Activated T-helper 1 cell treated with anti-CD3 and anti-CD28 coated beads, Interleukin-12 subunit alpha, Interleukin-12 subunit beta, Interleukin-2, Interleukin-4 antibody, amounts not matched to agents 30 ng/mL and 10 ng/mL and 1 ng/mL, durations not matched to agents 14 hours and 24 hours and 36 hours (primary cell): Measurements from ENCODE around the gene DNAAF9. TPM values are rescaled to one million over a fixed set of nuclear protein-coding genes. Genes with fewer than 3 reads are reported as not detected.
A peak's percentile ranks its signal among the peaks of the same experiment; 100 is the strongest.

Source experiments
- DNase-seq: peaks from one replicate; pipeline ENCODE4 v3.0.0; 2021; ENCODE audit warnings: low spot score
- H3K27ac Mint-ChIP-seq: one replicate; pipeline ENCODE4 v1.8.0; 2021; ENCODE audit warnings: mild to moderate bottlenecking, mixed read lengths
- H3K27me3 Mint-ChIP-seq: one replicate; pipeline ENCODE4 v1.8.0; 2022; ENCODE audit warnings: mild to moderate bottlenecking, moderate library complexity, mixed read lengths; ENCODE audit not compliant: insufficient read depth
- H3K36me3 Mint-ChIP-seq: one replicate; pipeline ENCODE4 v1.8.0; 2021; ENCODE audit warnings: low read depth, mixed read lengths
- H3K4me1 Mint-ChIP-seq: one replicate; pipeline ENCODE4 v1.8.0; 2021; ENCODE audit warnings: low read depth, mixed read lengths
- H3K4me3 Mint-ChIP-seq: one replicate; pipeline ENCODE4 v1.8.0; 2021; ENCODE audit warnings: mild to moderate bottlenecking, moderate library complexity, mixed read lengths
- H3K9me3 Mint-ChIP-seq: one replicate; pipeline ENCODE4 v1.8.0; 2021; ENCODE audit warnings: mixed read lengths
- intact Hi-C: fragments of 100-400 bp; cut with micrococcal nuclease; formaldehyde crosslinking; loops from one replicate; pipeline ENCODE4 v1.15.1; 2024
- total RNA-seq: library from RNA; stranded (reverse); gene quantifications from 2 replicates; pipeline ENCODE4 v1.2.3, GENCODE V29; 2022

DNAAF9 gene
- total RNA-seq, 1 donor from 2014 or later, result 0.78 TPM

- intact Hi-C loops, result no loop called here
- Mint-ChIP-seq H3K36me3 (peaks cover 2% of the 10 kb centered on the region), H3K4me3 (no peak overlapping the region), H3K4me1 (peaks cover 22% of the 10 kb centered on the region), H3K27ac (no peak overlapping the region), H3K9me3 (peaks cover 8% of the 10 kb centered on the region), H3K27me3 (no peaks in the 10 kb centered on the region)
- no peak for DNase-seq
Observed at GRCh38 chr20:3382836-3383235, 24.6 kb downstream of the DNAAF9 start.

DNA sequence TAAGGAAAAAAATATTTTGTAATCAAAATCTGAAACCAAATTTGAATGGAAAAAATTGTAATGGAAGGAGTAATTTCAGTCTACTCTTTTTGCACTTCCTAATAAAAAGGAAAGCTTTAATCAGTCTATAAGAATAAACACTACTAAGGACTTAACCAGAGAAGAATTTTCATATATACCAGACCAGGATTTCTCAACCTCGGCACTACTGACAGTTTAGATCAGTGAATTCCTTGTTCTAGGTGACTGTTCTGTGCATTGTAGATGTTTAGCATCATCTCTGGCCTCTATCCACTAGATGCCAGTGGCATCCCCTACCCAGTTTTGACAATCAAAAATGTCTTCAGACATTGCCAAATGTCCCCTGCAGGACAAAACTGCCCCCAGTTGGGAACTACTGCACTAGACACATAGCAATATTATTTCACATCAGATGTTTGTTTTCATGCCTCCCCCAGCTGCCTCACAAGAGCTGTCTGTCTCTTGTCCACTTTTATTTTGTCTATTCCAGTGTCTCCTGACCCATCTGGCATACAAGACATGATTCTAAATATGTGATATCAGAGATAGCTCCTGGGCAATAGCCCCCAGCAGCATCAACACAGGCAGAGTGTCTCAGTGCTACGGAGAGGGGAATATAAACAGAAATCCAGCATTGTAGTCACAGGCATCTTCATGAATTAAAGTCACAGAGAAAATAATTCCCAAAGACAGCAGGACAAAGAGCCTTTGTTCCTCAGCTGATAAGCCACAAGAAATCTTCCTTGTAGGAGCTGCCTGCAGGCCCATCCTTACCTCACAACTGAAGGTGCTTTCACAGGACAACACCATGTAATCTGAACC lies 27.0 kb downstream of the DNAAF9 start:
- H3K27ac Mint-ChIP-seq, result no peak overlapping the region
- no peak for DNase-seq
- H3K27me3 Mint-ChIP-seq, result peaks cover 2% of the 10 kb centered on the region

GRCh38 chr20:3378138-3378537 lies 29.3 kb downstream of the DNAAF9 start:
- peaks cover 6% of the 10 kb centered on the region for H3K36me3 Mint-ChIP-seq
- H3K27me3 Mint-ChIP-seq, result peaks cover 2% of the 10 kb centered on the region
- H3K4me3 Mint-ChIP-seq, result no peak overlapping the region
- no peak for DNase-seq
- intact Hi-C loops, result no loop called here
- H3K4me1 Mint-ChIP-seq, result peaks cover 5% of the 10 kb centered on the region
- H3K27ac Mint-ChIP-seq, result no peak overlapping the region
- H3K9me3 Mint-ChIP-seq, result no peaks in the 10 kb centered on the region

More for the DNA sequence above, 27.0 kb downstream of the DNAAF9 start:
- H3K9me3 Mint-ChIP-seq, result peaks cover 8% of the 10 kb centered on the region
- no peak overlapping the region for H3K4me3 Mint-ChIP-seq
- H3K4me1 Mint-ChIP-seq, result peaks cover 22% of the 10 kb centered on the region
- intact Hi-C loops, result no loop called here
- peaks cover 4% of the 10 kb centered on the region for H3K36me3 Mint-ChIP-seq

GRCh38 chr20:3377644-3378043 lies 29.8 kb downstream of the DNAAF9 start:
- H3K4me3 Mint-ChIP-seq, result no peak overlapping the region
- intact Hi-C loops, result no loop called here
- peaks cover 5% of the 10 kb centered on the region for H3K4me1 Mint-ChIP-seq
- no peak overlapping the region for H3K27ac Mint-ChIP-seq
- no peaks in the 10 kb centered on the region for H3K9me3 Mint-ChIP-seq
- H3K27me3 Mint-ChIP-seq, result peaks cover 2% of the 10 kb centered on the region
- DNase-seq, result no peak
- H3K36me3 Mint-ChIP-seq, result peaks cover 6% of the 10 kb centered on the region

- H3K27ac Mint-ChIP-seq, result no peak overlapping the region
- H3K9me3 Mint-ChIP-seq, result no peaks in the 10 kb centered on the region
- peaks cover 13% of the 10 kb centered on the region for H3K4me1 Mint-ChIP-seq
- no peak for DNase-seq
- intact Hi-C loops, result no loop called here
- H3K4me3 Mint-ChIP-seq, result no peak overlapping the region
- H3K27me3 Mint-ChIP-seq, result peaks cover 2% of the 10 kb centered on the region
- peaks cover 7% of the 10 kb centered on the region for H3K36me3 Mint-ChIP-seq
Observed at GRCh38 chr20:3374296-3374695, 33.2 kb downstream of the DNAAF9 start.

GRCh38 chr20:3371754-3372153 lies 35.7 kb downstream of the DNAAF9 start:
- intact Hi-C loops, result no loop called here
- Mint-ChIP-seq H3K4me3 (no peak overlapping the region), H3K9me3 (no peaks in the 10 kb centered on the region), H3K27ac (no peak overlapping the region), H3K4me1 (peaks cover 20% of the 10 kb centered on the region), H3K36me3 (peaks cover 8% of the 10 kb centered on the region), H3K27me3 (peaks cover 2% of the 10 kb centered on the region)
- DNase-seq, result no peak

DNA sequence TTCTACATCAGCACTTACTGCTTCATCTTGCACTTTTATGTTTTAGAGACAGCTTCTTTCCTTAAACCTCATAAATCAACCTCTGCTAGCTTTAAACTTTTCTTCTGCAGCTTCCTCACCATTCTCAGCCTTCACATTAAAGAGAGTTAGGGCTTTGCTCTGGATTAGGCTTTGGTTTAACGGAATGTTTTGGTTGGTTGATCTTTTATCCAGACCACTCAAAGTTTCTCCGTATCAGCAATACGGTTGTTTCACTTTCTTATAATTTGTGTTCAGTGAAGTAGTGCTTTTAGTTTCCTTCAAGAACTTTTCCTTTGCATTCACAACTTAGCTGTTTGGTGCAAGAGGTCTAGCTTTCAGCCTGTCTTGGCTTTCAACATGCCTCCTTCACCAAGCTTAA lies 40.4 kb downstream of the DNAAF9 start:
- intact Hi-C loops, result no loop called here
- no peak for DNase-seq
- Mint-ChIP-seq H3K27ac (no peak overlapping the region), H3K36me3 (peaks cover 4% of the 10 kb centered on the region), H3K27me3 (no peaks in the 10 kb centered on the region), H3K9me3 (no peaks in the 10 kb centered on the region), H3K4me1 (peaks cover 16% of the 10 kb centered on the region), H3K4me3 (peak overlapping the region; percentile 34)

DNA sequence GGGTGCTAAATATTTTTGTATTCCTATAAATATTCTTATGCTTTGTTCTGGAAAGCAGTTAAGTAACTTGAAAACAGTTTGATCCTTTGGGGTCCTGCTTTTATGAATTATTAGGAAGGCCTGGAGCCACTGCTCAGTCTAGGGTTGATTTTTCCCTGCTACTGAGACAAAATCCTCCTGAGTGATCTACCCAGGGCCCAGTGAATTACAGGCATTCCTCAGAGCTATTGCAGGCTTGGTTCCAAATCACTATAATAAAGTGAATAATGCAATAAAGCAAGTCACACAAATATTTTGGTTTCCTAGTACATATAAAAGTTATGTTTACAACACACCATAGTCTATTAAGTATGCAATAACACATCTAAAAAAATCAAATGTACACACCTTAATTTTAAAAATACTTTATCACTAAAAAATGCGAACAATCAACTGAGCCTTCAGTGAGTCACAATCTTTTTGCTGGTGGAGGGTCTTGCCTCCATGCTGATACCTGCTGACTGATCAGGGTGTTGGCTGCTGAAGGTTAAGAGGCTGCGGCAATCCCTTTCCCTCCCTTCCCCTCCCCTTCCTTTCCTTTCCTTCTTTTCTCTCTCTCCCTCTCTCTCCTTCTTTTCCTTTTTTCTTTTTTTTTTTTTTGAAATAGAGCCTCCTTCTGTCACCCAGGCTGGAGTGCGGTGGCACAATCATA lies 43.0 kb downstream of the DNAAF9 start:
- no peak overlapping the region for H3K27ac Mint-ChIP-seq
- H3K4me1 Mint-ChIP-seq, result peaks cover 17% of the 10 kb centered on the region
- no peaks in the 10 kb centered on the region for H3K9me3 Mint-ChIP-seq
- no peaks in the 10 kb centered on the region for H3K27me3 Mint-ChIP-seq
- DNase-seq, result no peak
- H3K4me3 Mint-ChIP-seq, result no peak overlapping the region
- peaks cover 1% of the 10 kb centered on the region for H3K36me3 Mint-ChIP-seq
- intact Hi-C loops, result no loop called here

DNA sequence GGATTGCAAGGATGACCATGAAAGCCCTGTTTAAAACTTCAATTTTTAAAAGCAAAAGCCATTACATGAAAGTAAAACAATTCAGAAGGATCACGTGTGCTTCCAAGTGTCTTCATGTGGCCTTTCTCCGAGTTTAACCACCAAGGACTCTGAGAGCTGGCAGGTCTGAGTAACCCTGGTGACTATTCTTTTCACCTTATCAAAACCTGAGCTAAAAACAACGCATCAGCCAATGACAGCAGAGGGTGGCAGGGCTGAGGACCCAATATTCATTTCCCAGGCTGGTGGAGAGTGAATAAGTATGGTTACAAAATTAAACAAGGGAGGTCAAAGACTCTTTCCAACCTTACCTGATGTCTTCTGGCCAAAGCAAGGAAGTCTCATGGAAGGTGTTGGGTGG lies 46.7 kb downstream of the DNAAF9 start:
- no peaks in the 10 kb centered on the region for H3K27me3 Mint-ChIP-seq
- no peaks in the 10 kb centered on the region for H3K9me3 Mint-ChIP-seq
- H3K4me3 Mint-ChIP-seq, result no peak overlapping the region
- intact Hi-C loops, result no loop called here
- no peaks in the 10 kb centered on the region for H3K36me3 Mint-ChIP-seq
- H3K4me1 Mint-ChIP-seq, result peaks cover 4% of the 10 kb centered on the region
- DNase-seq, result no peak
- no peak overlapping the region for H3K27ac Mint-ChIP-seq

DNA sequence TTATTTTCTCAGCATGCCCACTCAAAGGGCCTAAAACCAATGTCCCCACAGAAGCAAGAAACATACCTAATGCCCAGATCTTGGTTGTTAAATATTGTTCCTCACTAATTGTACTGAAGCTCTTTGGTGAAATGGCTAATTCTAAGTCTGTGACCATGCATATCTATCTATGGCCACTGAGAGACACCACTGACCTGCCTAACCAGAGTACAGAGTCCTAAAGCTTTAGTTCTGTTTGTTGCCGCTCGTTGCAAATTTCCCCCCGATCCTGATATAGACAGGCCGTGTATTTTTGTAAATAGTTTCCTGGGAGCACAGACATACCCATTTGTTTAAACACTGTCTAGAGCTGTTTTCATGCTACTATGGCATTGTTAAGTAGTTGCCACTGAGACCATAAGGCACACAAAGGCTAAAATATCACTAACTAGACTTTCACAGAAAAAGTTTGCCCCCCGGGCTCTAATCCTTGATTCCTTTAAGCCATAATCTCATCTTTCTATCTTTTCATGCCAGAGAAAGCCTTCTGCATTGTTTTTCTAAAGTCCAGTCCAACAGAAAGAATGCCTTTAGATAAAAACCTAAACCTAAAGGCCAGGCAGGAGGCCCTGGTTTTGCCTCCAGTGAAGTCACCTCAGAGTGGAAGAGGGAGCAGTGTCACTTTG lies 48.7 kb downstream of the DNAAF9 start:
- Mint-ChIP-seq H3K36me3 (no peaks in the 10 kb centered on the region), H3K9me3 (no peaks in the 10 kb centered on the region), H3K4me1 (peaks cover 4% of the 10 kb centered on the region), H3K27ac (no peak overlapping the region), H3K27me3 (no peaks in the 10 kb centered on the region), H3K4me3 (no peak overlapping the region)
- intact Hi-C loops, result no loop called here
- DNase-seq, result no peak

Other genes starting within 250 kb of the DNAAF9 start
- 25.4 TPM in 2 replicates for gene FASTKD5, start 247.8 kb downstream of the DNAAF9 start, total RNA-seq
- gene UBOX5, start 247.8 kb downstream of the DNAAF9 start, total RNA-seq, result 5.9 and 7.7 TPM in 2 replicates
- gene LZTS3, start 234.1 kb downstream of the DNAAF9 start, total RNA-seq, result 0.54 and 0.78 TPM in 2 replicates
- 67.5 and 72.3 TPM in 2 replicates for gene DDRGK1, start 203.0 kb downstream of the DNAAF9 start, total RNA-seq
- 93.3 and 96.0 TPM in 2 replicates for gene ITPA, start 198.2 kb downstream of the DNAAF9 start, total RNA-seq
- 3.2 and 3.3 TPM in 2 replicates for gene SLC4A11, start 168.5 kb downstream of the DNAAF9 start, total RNA-seq
- gene ATRN, start 63.3 kb upstream of the DNAAF9 start, total RNA-seq, result 10.9 and 11.9 TPM in 2 replicates